Dermis microvascular lymphatic vessel endothelial cell (primary cell): ENCODE data around the gene STAP2. TPM values are rescaled to one million over a fixed set of nuclear protein-coding genes. Genes with fewer than 3 reads are reported as not detected.
A peak's percentile ranks its signal among the peaks of the same experiment; 100 is the strongest.

Experiments
- DNase-seq, 2 donors: peaks; one replicate each; pipeline versions ENCODE4 v3.0.0 to v3.0.0-alpha.2; 2010; ENCODE audit warnings: low read depth in 2 of 2
- total RNA-seq: library from RNA; depleted of rRNA; stranded (reverse); fragments of >200 nt; gene quantifications from 2 replicates; pipeline ENCODE4 v1.2.1, GENCODE V29; 2014

STAP2 gene
- total RNA-seq, 1 donor from 2014 or later = 28.5 TPM

DNA sequence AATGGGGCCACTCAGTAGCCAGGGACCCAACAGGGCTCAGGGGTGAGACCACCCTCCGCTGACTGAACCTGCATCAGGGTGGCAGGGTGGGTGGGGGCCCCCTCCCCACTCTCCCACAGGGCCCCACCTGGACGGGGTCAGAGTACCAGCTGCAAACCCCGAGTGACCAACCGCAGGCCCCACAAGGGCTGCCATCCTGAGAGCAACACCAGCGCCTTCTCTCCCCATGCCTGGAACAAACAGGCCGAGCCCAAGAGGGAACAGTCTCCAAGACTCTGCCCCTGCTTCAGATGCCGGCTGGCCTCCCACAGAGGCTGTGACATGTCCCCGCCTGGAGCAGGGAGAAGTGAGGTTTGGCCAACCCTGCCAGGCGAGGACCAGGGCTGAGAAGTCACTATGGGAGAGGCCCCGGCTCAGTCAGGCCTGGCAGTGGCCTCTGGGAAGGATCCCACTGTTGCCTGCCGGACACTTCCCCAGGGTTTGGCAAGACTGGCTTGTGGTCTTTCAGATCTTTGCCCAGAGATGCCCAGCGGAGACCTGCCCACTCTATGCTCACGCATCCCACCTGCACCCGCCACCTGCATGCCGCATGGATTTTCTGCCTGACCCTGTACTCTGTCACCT, 31.9 kb upstream of the STAP2 start:
- no peak for DNase-seq

- peak in 1 of 2 donors; percentile 77 for DNase-seq
Measured at GRCh38 chr19:4369888-4370260, 31.2 kb upstream of the STAP2 start.

DNA sequence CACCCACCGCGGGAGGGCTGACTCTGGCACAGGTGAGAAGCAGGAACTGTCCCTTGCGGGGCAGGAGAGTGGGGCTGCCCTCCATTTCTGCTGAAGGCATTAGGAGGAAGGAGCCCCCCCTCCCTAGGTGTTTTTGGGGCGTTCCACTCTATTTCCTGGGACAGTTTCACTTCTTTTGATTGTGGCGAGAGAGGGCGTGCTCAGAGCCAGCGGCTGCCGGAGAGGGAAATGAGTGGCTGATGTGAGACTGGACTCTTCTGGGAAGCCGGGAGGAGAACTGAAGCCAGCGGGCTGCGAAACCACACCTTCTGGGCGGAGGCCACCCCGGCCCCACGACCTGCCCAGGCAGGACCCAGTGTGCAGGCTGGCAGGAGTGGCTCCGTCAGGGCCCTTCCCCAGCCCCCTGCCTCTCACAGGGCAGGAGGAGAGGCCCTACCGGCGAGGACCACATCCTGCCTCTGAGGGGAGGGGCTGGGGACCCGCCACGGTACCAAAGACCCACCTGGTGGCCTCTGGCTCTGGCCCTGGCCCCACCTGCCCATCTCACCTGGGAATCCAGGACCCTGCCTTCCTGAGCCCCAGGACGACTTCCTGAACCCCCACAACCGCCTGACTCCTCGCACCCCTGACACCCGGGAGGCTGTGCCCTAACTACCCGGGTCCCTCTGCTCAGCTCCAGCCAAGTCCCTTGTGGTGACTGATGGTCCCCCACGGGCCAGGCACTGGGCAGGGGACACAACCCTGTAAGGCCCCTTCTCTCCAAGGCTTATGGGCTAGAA, 30.7 kb upstream of the STAP2 start:
- DNase-seq = peak in 1 of 2 donors; percentile 58

DNA sequence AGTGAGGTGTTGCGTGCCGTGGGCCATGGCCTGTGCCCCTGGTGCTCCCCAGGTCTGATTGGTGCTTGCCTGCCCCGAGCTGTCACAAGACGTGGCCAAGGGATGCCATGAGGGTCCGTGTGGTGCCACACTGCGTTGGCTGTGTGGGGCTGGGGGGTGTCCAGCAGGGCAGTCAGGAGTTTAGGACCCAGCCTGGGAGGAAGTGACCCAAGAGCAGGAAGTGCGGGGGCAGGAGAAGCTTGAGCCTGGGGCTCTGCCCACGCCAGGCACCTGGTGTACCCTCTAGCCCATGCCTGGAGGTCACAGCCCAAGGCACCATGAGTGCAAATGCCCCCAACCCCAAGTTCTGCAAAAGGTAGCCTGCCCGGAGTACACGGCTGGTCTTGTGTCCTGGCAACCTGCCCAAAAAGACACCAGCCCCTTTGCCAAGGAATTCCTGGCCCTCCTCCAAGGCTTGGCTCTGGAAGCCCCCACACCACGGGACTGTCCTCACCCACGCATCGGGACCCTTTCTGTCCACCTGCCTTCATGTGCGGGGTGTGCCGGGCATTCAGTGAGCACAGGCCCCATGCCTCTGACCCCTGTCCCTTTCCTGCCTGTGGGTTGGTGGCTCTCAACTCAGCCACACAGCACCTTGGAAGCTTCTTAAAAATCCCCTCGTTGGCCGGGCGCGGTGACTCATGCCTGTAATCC, 29.6 kb upstream of the STAP2 start:
- peak in 1 of 2 donors; percentile 57 for DNase-seq

GRCh38 chr19:4367781-4368127, 29.1 kb upstream of the STAP2 start:
- no peak for DNase-seq

GRCh38 chr19:4367336-4367723, 28.7 kb upstream of the STAP2 start:
- no peak for DNase-seq

- DNase-seq = no peak
Measured at GRCh38 chr19:4366666-4367335, 28.2 kb upstream of the STAP2 start.

DNA sequence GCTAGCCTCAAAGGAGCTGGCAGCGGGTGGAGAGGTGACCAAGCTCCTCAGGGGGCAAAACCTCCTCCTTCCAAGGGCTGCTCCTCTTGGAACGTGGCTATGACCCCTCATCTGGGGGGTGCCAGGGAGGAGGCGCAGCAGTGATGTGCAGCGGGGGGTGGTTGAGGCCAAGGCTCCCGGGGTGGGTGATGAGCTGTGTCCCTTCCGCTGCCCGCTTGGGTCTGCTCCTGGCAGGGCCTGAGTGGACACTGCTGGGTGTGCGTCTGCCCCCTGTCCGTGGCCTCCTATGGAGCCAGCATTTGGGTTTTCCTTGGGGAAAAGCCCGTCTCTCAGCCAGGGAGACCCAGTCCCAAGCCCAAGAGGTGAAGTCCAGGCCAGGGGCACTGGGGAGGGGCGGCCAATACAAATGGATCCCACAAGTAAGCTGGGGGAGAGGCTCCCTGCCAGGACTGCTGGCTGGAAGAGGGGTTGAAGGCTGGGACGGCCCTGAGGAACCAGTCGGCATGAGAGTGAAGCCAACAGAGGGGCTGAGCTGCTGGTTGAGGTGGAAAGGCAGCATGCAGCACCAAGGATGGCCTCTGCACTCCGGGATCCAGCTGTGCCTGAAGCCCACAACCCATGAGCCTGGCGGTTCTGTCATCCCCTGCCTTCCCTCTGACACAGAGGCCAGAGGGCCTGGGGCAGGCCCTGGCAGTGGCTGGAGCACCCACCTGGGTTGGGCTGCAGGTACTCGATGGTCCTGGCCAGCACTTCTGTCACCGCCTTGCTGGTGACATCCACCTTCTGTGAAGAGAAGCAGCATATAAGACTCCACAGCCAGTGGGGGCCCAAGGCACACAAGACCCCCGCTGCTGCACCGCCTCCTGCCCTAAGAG, 27.4 kb upstream of the STAP2 start:
- no peak for DNase-seq

DNA sequence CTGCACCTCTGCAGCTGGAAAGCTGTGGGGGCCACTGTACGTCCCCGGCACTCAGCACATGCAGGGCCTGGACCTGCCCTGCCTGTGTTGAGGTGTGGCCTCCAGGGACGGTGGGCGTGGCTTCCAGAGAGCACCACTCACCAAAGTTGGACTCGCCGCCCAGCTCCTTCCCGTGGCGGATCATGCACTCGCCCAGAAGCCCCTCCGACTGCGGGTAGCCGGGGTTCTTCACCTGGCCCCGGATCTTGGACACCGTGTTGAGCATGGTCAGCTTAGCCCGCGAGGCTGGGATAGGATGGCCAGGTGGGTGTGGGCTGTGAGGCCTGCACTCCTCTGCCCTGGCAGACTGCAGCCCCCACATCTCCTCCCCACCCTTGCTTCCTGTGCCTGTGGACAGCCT, 26.7 kb upstream of the STAP2 start:
- no peak for DNase-seq

GRCh38 chr19:4363571-4364304, 25.1 kb upstream of the STAP2 start:
- no peak for DNase-seq

- DNase-seq = no peak
Measured at GRCh38 chr19:4362831-4363545, 24.4 kb upstream of the STAP2 start.

DNA sequence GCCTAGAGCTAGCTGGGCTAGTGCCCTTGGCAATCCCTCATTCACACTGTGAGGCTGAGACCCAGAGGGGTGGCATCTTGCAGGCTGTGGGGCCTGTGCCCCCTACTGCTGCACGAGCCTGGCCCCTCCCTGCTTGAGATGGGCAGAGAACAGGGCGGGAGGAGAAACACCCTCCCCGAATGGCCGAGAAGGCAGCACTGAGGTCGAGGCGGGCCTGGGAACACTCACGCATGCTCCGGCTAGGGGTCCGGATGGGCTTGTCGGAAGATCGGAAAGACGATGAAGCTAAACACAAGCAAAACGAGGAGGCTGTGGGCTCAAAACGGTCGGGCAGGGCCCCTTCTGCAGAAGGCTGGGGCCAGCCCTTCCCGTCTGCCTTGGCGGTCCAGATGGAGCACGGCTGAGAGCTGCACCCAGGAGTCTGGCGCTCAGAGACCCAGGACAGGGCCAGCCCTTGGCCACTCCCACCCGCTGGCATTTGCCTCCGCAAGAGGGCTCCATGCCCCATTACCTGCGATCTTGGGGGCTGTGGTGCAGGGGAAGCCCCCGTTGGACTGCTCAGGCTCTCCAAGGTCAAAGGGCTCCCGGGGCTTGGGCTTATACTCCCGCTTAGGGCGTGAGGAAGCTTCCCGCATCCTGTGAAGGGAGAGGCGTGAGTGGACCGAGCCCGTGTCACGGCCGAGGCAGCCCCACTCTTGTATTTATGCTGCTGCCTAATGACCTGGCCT, 23.6 kb upstream of the STAP2 start:
- no peak for DNase-seq

GRCh38 chr19:4361152-4362046, 22.8 kb upstream of the STAP2 start:
- DNase-seq = no peak

GRCh38 chr19:4360641-4361151, 22.1 kb upstream of the STAP2 start:
- no peak for DNase-seq

GRCh38 chr19:4360081-4360569, 21.5 kb upstream of the STAP2 start:
- no peak for DNase-seq

DNA sequence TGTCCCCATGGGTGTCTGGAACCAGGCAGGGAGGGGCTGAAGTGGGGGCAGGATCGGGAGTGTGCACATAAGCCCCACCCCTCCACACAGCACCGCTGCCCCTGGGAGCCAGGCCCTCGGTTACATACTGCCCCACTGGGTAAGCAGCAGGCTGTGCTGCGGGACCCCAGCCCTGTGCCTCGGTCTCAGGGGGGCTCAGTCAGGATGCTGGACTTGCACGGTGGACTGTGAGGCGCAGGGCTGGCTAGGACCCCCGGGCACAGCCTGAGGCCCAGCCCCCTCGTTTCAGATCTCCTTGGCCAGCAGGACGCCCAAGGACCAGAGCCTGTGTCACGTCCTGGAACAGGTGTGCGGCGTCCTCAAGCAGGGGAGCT, 21.0 kb upstream of the STAP2 start:
- DNase-seq = no peak

- DNase-seq = no peak
Measured at GRCh38 chr19:4358709-4359626, 20.3 kb upstream of the STAP2 start.
